Smooth muscle cell (in vitro differentiated cells): ENCODE measurements around the gene MT4. TPM values are rescaled to one million over a fixed set of nuclear protein-coding genes. Genes with fewer than 3 reads are reported as not detected.

Experiments
- DNase-seq: peaks from one replicate; lab custom pipeline; 2025; ENCODE audit not compliant: unreplicated experiment; lab: John Stamatoyannopoulos, UW
- H2AFZ ChIP-seq: fragments of 200-600 bp; sonication (generic); 2 replicates; pipeline ENCODE4 v1.6.0; 2016; ENCODE audit warnings: antibody characterized with exemption, low read depth, mild to moderate bottlenecking
- H3F3A ChIP-seq: fragments of 200-600 bp; sonication (generic); 2 replicates; pipeline ENCODE4 v1.6.0; 2017; ENCODE audit warnings: antibody characterized with exemption, low read depth
- H3K27ac ChIP-seq: fragments of 200-600 bp; sonication (generic); 2 replicates; pipeline ENCODE4 v1.5.1; 2016; ENCODE audit warnings: low read depth, mild to moderate bottlenecking
- H3K27me3 ChIP-seq: fragments of 200-600 bp; sonication (generic); 2 replicates; pipeline ENCODE4 v1.6.1; 2016; ENCODE audit warnings: low read depth, mild to moderate bottlenecking
- H3K36me3 ChIP-seq: fragments of 200-600 bp; sonication (generic); 2 replicates; pipeline ENCODE4 v1.5.1; 2016; ENCODE audit warnings: low read depth
- H3K4me1 ChIP-seq: fragments of 200-600 bp; sonication (generic); 2 replicates; pipeline ENCODE4 v1.5.1; 2016; ENCODE audit warnings: low read depth
- H3K4me2 ChIP-seq: fragments of 200-600 bp; sonication (generic); 2 replicates; pipeline ENCODE4 v1.6.0; 2016; ENCODE audit warnings: mild to moderate bottlenecking
- H3K4me3 ChIP-seq: fragments of 200-600 bp; sonication (generic); 2 replicates; pipeline ENCODE4 v1.5.1; 2016; ENCODE audit warnings: mild to moderate bottlenecking
- H3K79me2 ChIP-seq: fragments of 200-600 bp; sonication (generic); 2 replicates; pipeline ENCODE4 v1.6.0; 2016; ENCODE audit warnings: low read depth, mild to moderate bottlenecking
- H3K9ac ChIP-seq: fragments of 200-600 bp; sonication (generic); 2 replicates; pipeline ENCODE4 v1.6.0; 2016; ENCODE audit warnings: low read depth
- H3K9me3 ChIP-seq: fragments of 200-600 bp; sonication (generic); replicated peaks from 2 replicates; pipeline ENCODE4 v1.5.1; 2016; ENCODE audit warnings: low read depth
- H4K20me1 ChIP-seq: fragments of 200-600 bp; sonication (generic); 2 replicates; pipeline ENCODE4 v1.6.0; 2016; ENCODE audit warnings: low read depth
- CTCF ChIP-seq: fragments of 200-600 bp; sonication (generic); IDR thresholded peaks from 2 replicates; pipeline ENCODE4 v1.5.1; 2017; ENCODE audit warnings: borderline replicate concordance, mild to moderate bottlenecking, antibody characterized with exemption; ENCODE audit not compliant: insufficient read depth, poor library complexity, severe bottlenecking
- WGBS: methylation state at CpG from one replicate; pipeline ENCODE4 v1.1.7; 2016; ENCODE audit warnings: low lambda C conversion rate; 5-methylcytosine and 5-hydroxymethylcytosine counted together
- polyA plus RNA-seq: library from polyadenylated mRNA; unstranded; fragments of >200 nt; fragmentation: Nextera tagmentation; extraction: Ambion mirVana; gene quantifications from 2 replicates; pipeline ENCODE4 v1.2.1, GENCODE V29; 2016
- total RNA-seq: library from RNA; depleted of rRNA; stranded (reverse); fragments of >200 nt; gene quantifications from 2 replicates; pipeline ENCODE4 v1.2.3, GENCODE V29; 2014

Gene MT4
- total and polyA plus RNA-seq, 2 experiments from 2014 or later: not detected

- Histone ChIP-seq H3K27ac (no peak overlapping the region), H3K27me3 (peaks cover 39% of the 10 kb centered on the region), H3K4me1 (no peaks in the 10 kb centered on the region), H3K79me2 (no peaks in the 10 kb centered on the region), H4K20me1 (no peaks in the 10 kb centered on the region), H3K9me3 (no peaks in the 10 kb centered on the region), H3K4me3 (no peak overlapping the region), H2AFZ (no peak overlapping the region), H3K36me3 (no peaks in the 10 kb centered on the region), H3K9ac (no peak overlapping the region), H3K4me2 (no peak overlapping the region), H3F3A (peaks cover 3% of the 10 kb centered on the region)
- no peak for TF ChIP-seq CTCF
- WGBS: 98% methylated on average over 3 of the region's 3 CpGs
- DNase-seq: no peak
Measured at GRCh38 chr16:56615353-56615752, 50.5 kb downstream of the MT4 start.

- no peaks in the 10 kb centered on the region for H3K79me2 ChIP-seq
- no peaks in the 10 kb centered on the region for H3K36me3 ChIP-seq
- peak overlapping the region; percentile 86 for H3K4me2 ChIP-seq
- no peak overlapping the region for H3K9ac ChIP-seq
- DNase-seq: no peak
- peak overlapping the region; percentile 41 for H3K4me3 ChIP-seq
- no peak for TF ChIP-seq CTCF
- H2AFZ ChIP-seq: peak overlapping the region; percentile 94
- no peaks in the 10 kb centered on the region for H3K4me1 ChIP-seq
- no peaks in the 10 kb centered on the region for H4K20me1 ChIP-seq
- H3F3A ChIP-seq: no peaks in the 10 kb centered on the region
- no peaks in the 10 kb centered on the region for H3K9me3 ChIP-seq
- H3K27ac ChIP-seq: no peak overlapping the region
- peaks cover 42% of the 10 kb centered on the region for H3K27me3 ChIP-seq
- 33% methylated on average over 21 of the region's 23 CpGs for WGBS
Measured at GRCh38 chr16:56616608-56617211, 51.8 kb downstream of the MT4 start.

GRCh38 chr16:56617212-56618085 lies 52.6 kb downstream of the MT4 start:
- TF ChIP-seq CTCF: no peak
- Histone ChIP-seq H3K36me3 (no peaks in the 10 kb centered on the region), H3F3A (no peaks in the 10 kb centered on the region), H3K27me3 (peaks cover 42% of the 10 kb centered on the region), H3K79me2 (no peaks in the 10 kb centered on the region), H3K27ac (no peak overlapping the region), H3K9me3 (no peaks in the 10 kb centered on the region), H4K20me1 (no peaks in the 10 kb centered on the region), H3K4me3 (peak overlapping the region; percentile 41), H3K4me2 (peak overlapping the region; percentile 86), H3K9ac (no peak overlapping the region), H3K4me1 (no peaks in the 10 kb centered on the region), H2AFZ (peak overlapping the region; percentile 94)
- WGBS: 11% methylated on average over 34 of the region's 41 CpGs
- no peak for DNase-seq

- peaks cover 42% of the 10 kb centered on the region for H3K27me3 ChIP-seq
- H3F3A ChIP-seq: no peaks in the 10 kb centered on the region
- H2AFZ ChIP-seq: no peak overlapping the region
- no peak for DNase-seq
- no peak for TF ChIP-seq CTCF
- no peak overlapping the region for H3K9ac ChIP-seq
- no peaks in the 10 kb centered on the region for H3K79me2 ChIP-seq
- no peaks in the 10 kb centered on the region for H3K9me3 ChIP-seq
- no peaks in the 10 kb centered on the region for H3K4me1 ChIP-seq
- H3K36me3 ChIP-seq: no peaks in the 10 kb centered on the region
- H3K4me3 ChIP-seq: no peak overlapping the region
- no peak overlapping the region for H3K27ac ChIP-seq
- H3K4me2 ChIP-seq: no peak overlapping the region
- no peaks in the 10 kb centered on the region for H4K20me1 ChIP-seq
- WGBS: 61% methylated on average over 6 of the region's 6 CpGs
Measured at GRCh38 chr16:56618138-56618537, 53.3 kb downstream of the MT4 start.
